Glutamatergic neuron (in vitro differentiated cells): ENCODE results near the gene GATA5. TPM values are rescaled to one million over a fixed set of nuclear protein-coding genes. Genes with fewer than 3 reads are reported as not detected.

Experiments
- DNase-seq: peaks from one replicate; pipeline ENCODE4 v3.0.0; 2022
- H3K27ac Mint-ChIP-seq: one replicate; pipeline ENCODE4 v1.8.0; 2020; ENCODE audit warnings: mild to moderate bottlenecking, mixed read lengths, inconsistent platforms; ENCODE audit not compliant: unreplicated experiment
- H3K27me3 Mint-ChIP-seq: one replicate; pipeline ENCODE4 v1.8.0; 2020; ENCODE audit warnings: mild to moderate bottlenecking, moderate library complexity, mixed read lengths, inconsistent platforms; ENCODE audit not compliant: unreplicated experiment
- H3K36me3 Mint-ChIP-seq: one replicate; pipeline ENCODE4 v1.8.0; 2020; ENCODE audit warnings: mild to moderate bottlenecking, mixed read lengths, inconsistent platforms; ENCODE audit not compliant: unreplicated experiment
- H3K4me1 Mint-ChIP-seq: one replicate; pipeline ENCODE4 v1.8.0; 2020; ENCODE audit warnings: mild to moderate bottlenecking, low read depth, mixed read lengths, inconsistent platforms; ENCODE audit not compliant: unreplicated experiment
- H3K4me3 Mint-ChIP-seq: one replicate; pipeline ENCODE4 v1.8.0; 2020; ENCODE audit warnings: mild to moderate bottlenecking, mixed read lengths, inconsistent platforms; ENCODE audit not compliant: unreplicated experiment
- H3K9me3 Mint-ChIP-seq: one replicate; pipeline ENCODE4 v1.8.0; 2020; ENCODE audit warnings: mild to moderate bottlenecking, moderate library complexity, mixed read lengths, inconsistent platforms; ENCODE audit not compliant: unreplicated experiment
- CTCF ChIP-seq: fragments of 200-600 bp; sonication (generic); IDR thresholded peaks from one replicate; pipeline ENCODE4 v1.5.0; 2021; ENCODE audit not compliant: partially characterized antibody, unreplicated experiment
- total RNA-seq: library from RNA; stranded (reverse); fragmentation: NEBNext Ultra II Directional; extraction: Animal tissue kit (Norgen Biotek cat#: 25700); gene quantifications from one replicate; pipeline ENCODE4 v1.2.1, GENCODE V29; 2021; ENCODE audit not compliant: unreplicated experiment

GATA5 gene
- total RNA-seq, 1 donor from 2014 or later, result 1.3 TPM

- peak; percentile 77 for DNase-seq
- Mint-ChIP-seq H3K4me3 (peak overlapping the region; percentile 59), H3K27ac (no peak overlapping the region), H3K27me3 (peaks cover 14% of the 10 kb centered on the region), H3K4me1 (peaks cover 11% of the 10 kb centered on the region), H3K36me3 (no peaks in the 10 kb centered on the region), H3K9me3 (peaks cover 10% of the 10 kb centered on the region)
- TF ChIP-seq CTCF, result peak; percentile 85
Measured at GRCh38 chr20:62496568-62497218, 20.9 kb upstream of the GATA5 start.

GRCh38 chr20:62495749-62496567, 20.2 kb upstream of the GATA5 start:
- no peak overlapping the region for H3K4me3 Mint-ChIP-seq
- H3K4me1 Mint-ChIP-seq, result peaks cover 11% of the 10 kb centered on the region
- peak; percentile 27 for DNase-seq
- H3K27me3 Mint-ChIP-seq, result peaks cover 13% of the 10 kb centered on the region
- no peak overlapping the region for H3K27ac Mint-ChIP-seq
- H3K9me3 Mint-ChIP-seq, result peaks cover 9% of the 10 kb centered on the region
- no peaks in the 10 kb centered on the region for H3K36me3 Mint-ChIP-seq
- TF ChIP-seq CTCF, result no peak

GRCh38 chr20:62494980-62495748, 19.4 kb upstream of the GATA5 start:
- no peak for TF ChIP-seq CTCF
- H3K4me3 Mint-ChIP-seq, result no peak overlapping the region
- H3K36me3 Mint-ChIP-seq, result no peaks in the 10 kb centered on the region
- no peak overlapping the region for H3K27ac Mint-ChIP-seq
- DNase-seq, result no peak
- H3K27me3 Mint-ChIP-seq, result peaks cover 6% of the 10 kb centered on the region
- peaks cover 3% of the 10 kb centered on the region for H3K9me3 Mint-ChIP-seq
- H3K4me1 Mint-ChIP-seq, result peaks cover 8% of the 10 kb centered on the region

- no peaks in the 10 kb centered on the region for H3K36me3 Mint-ChIP-seq
- TF ChIP-seq CTCF, result no peak
- peaks cover 4% of the 10 kb centered on the region for H3K9me3 Mint-ChIP-seq
- no peak for DNase-seq
- H3K4me3 Mint-ChIP-seq, result no peak overlapping the region
- H3K4me1 Mint-ChIP-seq, result peaks cover 6% of the 10 kb centered on the region
- H3K27ac Mint-ChIP-seq, result no peak overlapping the region
- peaks cover 1% of the 10 kb centered on the region for H3K27me3 Mint-ChIP-seq
Measured at GRCh38 chr20:62494537-62494936, 18.7 kb upstream of the GATA5 start.

DNA sequence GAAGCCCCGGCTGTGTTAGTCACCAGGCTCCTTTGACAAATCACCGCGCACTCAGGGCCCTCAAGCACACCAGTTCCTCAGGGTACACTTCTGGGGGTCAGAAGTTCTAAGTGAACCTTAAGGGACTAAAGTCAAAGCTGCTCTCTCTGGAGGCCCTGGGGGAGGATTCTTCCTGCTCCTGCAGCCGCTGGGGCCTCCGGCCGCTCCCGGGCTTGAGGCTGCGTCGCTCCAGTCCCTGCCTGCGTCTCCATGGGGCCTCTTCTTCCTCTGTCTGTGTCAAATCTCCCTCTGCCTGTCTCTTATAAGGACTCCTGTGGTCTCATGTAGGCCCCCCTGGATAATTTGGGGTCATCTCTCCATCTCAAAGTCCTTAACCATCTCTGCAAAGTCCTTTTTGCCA, 18.1 kb upstream of the GATA5 start:
- peaks cover under 1% of the 10 kb centered on the region for H3K27me3 Mint-ChIP-seq
- DNase-seq, result no peak
- no peak overlapping the region for H3K4me3 Mint-ChIP-seq
- H3K27ac Mint-ChIP-seq, result no peak overlapping the region
- peaks cover 6% of the 10 kb centered on the region for H3K4me1 Mint-ChIP-seq
- peaks cover 4% of the 10 kb centered on the region for H3K9me3 Mint-ChIP-seq
- no peak for TF ChIP-seq CTCF
- H3K36me3 Mint-ChIP-seq, result no peaks in the 10 kb centered on the region
